CMK (cell line): ENCODE measurements around the gene FJX1.

Experiments
- DNase-seq: peaks from one replicate; pipeline ENCODE4 v3.0.0-alpha.2; 2010; ENCODE audit warnings: low read depth

Gene FJX1

DNA sequence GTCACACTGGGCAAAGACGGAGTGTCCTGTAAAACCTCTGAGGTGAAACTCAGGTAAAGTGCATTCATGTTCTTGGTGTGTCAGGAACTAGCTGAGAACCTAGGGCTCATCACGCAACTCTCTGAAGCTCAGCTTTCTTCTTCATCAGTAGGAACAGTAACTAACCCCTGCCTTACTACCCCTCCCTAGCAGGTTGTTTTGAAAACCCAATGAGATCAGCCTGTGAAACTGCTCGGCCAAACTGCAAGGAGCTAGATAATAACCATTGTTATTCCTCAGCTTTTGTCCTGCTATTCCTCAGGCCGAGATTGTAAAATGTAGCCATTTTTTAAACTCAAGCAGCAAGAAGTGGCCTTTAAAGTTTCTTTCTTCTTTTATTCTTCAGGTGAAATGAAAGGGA is 9.8 kb upstream of the FJX1 start:
- DNase-seq = no peak

DNA sequence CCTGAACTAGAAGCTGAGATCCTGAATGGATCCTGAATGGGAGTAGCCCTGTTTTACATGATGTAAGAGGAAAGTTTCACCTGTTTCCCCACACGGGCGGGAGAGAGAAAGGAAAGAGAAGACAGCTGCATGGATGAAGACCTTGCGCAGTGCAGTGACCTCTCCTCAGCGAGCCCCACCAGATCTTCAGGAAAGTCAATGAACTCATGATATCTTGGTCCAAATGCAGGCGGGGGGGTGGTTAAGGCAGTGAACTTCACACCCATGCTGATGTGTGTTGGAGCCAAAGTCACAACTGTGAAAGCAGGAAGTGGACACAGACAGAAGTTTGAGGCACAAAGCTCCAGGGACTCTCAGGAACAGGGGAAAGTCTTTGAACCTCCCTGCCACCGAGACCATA is 8.6 kb upstream of the FJX1 start:
- DNase-seq = no peak

DNA sequence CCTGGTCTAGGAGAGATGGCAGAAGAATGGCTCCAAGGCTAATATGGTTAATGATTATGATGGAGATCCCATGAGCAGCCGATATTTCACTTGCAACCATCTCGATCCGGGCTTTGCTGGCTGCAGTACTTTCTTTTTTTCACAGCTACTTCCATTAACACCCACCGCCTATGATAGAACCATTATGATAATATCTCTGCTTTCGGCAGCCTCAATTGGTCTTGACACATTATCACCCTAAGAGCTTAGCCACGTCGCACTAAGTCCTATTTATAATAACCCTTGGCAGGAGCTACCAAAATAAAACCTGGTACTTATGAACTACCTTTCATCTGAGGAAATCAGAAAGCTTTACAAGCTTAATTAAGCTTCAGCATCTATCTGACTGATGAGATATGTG is 7.6 kb upstream of the FJX1 start:
- no peak for DNase-seq

DNA sequence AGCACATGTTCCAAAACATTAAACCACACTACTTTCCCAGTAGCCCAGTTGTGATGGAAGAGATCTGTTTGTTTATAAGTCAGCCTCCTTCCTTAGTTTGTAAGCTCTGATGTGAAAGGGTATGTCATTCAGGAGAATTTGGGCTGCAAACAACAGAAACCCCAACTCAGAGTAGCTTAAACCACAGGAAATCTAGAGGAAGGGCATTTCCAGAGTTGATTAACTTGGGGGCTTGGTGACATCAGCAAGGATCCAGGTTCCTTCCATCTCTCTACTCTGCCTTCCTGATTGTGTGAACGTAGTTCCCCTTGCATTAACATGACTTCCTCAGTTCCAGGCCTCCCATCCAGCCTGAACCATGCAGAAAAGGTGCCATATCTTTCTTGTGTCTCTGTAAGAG is 6.5 kb upstream of the FJX1 start:
- no peak for DNase-seq

DNA sequence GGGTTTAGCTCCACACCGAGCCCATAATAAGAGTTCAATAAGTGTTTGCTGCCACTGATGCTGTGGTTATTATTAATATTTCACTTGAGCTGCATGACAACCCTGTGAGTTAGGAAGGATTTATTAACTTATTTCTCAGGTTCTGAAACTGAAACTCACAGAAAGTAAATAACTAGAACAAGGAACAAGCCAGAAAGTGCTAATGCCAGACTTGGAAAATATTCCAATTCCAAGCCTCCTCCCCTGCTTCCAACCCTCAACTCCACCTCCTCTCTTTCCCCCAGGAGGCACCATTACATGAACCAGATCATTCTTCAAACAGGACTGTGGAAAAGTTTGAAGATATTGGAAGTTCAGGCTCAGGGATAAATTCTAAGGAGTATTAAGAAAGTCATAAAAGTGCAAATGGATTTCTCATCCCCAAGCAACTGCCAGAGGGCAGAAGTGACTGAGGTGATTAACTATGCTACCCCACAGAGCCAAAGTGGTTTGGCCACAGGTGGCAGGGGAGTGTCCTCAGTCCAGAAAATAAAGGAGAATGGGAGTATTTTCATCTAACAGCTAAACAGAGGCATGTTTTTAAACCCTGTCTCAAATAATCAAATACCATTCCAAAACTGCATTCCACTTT is 3.2 kb upstream of the FJX1 start:
- DNase-seq = no peak

DNA sequence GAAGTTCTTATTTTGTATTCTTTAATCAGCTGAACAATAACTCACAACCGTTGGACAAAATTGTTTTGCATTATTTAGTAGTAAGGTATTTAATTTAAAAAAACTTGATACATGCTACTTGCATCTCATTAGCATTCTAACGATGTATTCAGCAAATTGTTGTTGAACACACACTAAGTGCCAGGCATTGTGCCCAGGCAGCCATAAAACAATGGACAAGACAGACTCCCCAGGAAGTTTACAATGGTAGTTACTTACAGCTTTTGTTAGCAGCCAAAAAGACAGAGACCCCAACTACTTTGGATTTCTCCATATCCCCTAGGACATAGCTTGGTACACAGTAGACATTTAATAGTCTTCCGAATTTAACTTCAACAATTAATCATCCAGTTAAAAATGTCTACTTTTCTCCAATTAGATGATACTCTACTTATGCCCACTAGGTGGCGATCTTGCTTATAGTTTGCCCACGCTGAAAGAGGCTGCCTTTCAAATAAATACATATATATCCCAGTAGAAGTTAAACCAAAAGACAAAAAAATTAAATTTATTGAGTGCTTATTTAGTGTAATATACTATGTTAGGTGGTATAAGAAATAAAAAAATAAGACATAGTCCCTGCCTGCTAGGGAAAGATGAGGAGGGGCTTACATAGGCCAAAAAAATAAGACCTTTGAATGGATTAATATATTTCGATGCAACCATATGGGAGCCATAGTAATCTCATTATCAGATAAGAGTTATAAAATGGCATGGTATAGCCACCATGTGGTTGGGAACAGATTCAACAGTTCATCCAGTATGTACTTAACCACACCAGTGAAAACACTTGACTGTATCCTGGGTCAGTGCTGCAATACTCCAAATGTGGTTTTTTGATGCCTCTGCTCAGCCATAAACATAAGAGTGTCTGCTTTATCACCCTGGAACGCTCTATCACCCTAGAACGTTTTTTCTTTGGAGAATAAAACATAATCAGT is 2.0 kb upstream of the FJX1 start:
- DNase-seq = no peak

DNA sequence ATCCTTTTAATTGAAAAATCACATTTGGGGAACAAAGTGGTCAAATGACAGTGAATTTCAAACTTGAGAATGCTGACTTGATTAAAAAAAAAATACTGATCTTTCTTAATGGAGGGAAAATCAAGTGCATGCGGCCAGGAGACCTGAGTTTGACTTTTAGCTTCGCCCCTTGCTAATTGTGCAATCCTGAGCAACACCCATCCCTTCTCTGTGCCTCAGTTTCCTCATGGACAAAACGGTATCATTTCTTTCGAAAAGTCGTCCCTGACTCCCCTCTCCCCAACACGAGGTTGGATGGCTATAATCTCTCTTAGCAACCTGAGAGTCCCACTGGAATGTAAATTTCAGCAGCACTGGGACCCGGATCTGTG is 959 bp upstream of the FJX1 start:
- no peak for DNase-seq

DNA sequence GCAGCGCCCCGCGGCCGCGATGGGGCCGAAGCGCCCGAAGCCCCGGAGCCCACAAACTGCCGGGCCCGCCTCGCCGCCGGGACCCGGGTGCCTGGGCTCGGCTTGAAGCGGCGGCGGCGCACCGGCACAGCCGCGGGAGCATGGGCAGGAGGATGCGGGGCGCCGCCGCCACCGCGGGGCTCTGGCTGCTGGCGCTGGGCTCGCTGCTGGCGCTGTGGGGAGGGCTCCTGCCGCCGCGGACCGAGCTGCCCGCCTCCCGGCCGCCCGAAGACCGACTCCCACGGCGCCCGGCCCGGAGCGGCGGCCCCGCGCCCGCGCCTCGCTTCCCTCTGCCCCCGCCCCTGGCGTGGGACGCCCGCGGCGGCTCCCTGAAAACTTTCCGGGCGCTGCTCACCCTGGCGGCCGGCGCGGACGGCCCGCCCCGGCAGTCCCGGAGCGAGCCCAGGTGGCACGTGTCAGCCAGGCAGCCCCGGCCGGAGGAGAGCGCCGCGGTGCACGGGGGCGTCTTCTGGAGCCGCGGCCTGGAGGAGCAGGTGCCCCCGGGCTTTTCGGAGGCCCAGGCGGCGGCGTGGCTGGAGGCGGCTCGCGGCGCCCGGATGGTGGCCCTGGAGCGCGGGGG is 346 bp downstream of the FJX1 start:
- no peak for DNase-seq

DNA sequence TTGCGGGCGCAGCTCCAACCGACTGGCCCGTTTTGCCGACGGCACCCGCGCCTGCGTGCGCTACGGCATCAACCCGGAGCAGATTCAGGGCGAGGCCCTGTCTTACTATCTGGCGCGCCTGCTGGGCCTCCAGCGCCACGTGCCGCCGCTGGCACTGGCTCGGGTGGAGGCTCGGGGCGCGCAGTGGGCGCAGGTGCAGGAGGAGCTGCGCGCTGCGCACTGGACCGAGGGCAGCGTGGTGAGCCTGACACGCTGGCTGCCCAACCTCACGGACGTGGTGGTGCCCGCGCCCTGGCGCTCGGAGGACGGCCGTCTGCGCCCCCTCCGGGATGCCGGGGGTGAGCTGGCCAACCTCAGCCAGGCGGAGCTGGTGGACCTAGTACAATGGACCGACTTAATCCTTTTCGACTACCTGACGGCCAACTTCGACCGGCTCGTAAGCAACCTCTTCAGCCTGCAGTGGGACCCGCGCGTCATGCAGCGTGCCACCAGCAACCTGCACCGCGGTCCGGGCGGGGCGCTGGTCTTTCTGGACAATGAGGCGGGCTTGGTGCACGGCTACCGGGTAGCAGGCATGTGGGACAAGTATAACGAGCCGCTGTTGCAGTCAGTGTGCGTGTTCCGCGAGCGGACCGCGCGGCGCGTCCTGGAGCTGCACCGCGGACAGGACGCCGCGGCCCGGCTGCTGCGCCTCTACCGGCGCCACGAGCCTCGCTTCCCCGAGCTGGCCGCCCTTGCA is 1.0 kb downstream of the FJX1 start:
- no peak for DNase-seq

DNA sequence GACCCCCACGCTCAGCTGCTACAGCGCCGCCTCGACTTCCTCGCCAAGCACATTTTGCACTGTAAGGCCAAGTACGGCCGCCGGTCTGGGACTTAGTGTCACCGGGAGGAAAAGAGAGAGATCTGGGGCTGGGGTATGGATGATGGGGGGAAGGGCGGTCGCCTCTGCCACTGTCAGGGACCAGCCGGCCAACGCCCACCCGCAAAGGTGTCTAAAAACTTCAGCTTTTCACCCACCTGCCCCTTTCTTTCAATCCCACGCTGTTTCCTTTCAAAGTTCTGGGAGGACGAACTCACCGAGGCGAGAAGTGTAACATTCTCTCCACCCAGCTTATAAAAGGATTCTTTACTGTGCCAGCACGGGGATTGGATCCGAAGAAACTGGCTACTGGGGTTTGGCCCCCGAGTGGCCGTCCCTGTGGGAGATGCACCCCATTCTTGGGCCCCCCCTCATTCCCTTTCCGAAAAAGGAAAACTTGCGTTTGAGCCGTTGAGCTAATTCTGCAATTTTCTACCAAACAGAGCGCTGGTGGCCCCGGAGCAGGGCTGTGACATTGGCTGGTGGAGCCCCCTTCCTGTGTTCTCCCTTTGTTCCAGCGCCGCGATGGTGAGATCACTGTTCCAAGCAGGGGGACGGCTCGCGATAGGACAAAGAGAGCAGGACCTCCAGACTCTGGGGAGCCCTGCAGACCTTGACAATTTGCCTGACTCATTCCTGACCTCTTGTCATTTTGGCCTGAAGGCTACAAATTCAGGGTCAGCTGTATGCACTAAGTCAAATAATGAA is 1.8 kb downstream of the FJX1 start:
- no peak for DNase-seq

DNA sequence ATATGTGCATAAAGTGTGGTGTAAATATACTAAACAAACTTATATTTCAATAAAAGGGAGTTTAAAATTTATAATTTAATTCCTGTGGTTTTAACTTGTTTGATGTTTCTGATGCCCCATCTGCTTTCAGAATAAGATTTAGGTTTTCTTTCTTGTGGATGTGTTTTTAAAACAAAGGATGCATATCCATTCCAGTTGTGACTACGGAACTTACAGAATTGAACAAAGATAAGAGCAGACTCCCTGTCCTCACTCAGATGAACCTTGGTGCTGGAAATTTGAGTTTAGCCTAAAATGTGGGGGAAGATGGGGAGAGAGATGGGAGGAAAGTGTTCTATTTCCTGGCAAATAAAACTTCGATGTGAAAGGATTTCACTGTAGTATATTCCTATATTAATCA is 2.5 kb downstream of the FJX1 start:
- no peak for DNase-seq

DNA sequence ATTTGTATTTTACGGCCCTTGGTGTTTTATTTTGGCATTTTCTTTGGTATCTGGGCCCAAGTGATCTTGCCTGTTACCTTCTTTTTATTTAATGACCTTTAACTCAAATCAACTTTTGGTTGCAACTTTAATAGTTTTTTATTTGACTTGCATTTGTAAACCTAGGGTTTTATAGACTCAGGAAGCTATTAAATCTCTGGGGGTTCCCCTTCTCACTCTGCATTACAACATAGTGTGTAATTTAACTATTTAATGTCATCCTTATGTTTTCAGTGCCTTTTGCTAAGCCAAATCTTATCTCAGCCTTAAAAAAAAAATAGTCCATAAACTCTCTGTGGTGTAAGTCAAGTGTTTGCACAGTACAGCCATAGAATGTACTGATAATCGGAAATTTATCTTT is 3.4 kb downstream of the FJX1 start:
- no peak for DNase-seq

DNA sequence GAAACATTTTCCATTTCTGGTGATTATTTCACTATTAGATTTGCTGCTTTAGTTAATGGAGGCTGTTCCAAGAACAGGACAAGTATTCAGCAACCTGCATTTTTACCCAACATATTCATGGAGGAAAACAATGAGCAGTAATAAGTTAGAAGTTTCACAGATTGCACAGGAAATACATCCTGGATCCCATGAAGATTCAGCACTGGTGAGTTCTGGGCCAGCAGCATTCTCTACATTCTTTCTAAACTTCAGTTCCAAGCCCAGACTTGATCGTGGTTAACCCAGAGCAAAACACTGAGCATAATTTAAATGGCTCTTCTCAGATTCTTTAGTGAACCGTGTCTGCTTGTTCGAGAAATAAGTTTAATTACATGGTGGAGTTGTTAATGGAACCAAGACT is 3.8 kb downstream of the FJX1 start:
- DNase-seq = no peak

DNA sequence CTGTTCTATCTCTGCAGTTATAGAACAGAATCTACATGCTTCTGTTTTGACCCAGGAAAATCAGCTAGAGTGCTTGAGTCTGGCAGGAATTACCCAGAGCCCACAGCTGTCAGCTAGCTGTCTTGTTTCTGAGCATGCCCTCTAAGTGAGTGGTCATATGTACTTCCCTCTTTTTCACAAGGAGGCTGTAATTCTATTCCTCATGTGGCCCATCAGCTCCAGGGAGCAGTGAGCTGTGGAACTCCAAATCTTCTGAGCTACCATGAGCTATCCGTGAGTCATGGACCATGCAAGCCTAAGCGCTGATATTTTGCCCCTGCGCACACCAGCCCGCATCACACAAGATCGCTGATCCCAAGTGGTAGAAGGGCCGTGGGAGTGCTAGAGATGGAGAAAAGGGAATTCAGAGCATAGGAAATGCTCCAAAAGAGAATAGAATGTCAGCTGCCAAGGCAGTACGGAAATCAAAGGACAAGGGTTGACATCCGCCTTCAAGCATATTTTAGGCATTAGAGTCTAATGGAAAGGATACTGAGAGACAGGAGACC is 5.4 kb downstream of the FJX1 start:
- DNase-seq = no peak

DNA sequence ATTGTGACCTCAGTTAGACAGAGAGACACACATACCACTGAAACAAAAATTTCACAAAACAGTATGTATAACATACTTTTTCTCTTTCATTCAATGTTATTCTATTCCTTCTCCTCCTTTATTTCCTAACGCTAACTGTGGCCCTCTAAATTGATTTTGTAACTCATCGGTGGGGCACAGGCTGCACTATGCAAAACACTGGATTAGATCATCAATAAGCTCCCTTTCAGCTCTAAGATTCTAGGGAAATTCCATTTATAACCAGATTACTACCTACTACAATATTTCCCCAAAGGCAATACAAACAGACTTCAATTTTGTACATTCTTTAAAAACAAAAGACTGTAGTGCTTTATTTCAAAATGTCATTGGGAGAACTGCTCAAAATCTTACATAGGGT is 6.1 kb downstream of the FJX1 start:
- DNase-seq = no peak

DNA sequence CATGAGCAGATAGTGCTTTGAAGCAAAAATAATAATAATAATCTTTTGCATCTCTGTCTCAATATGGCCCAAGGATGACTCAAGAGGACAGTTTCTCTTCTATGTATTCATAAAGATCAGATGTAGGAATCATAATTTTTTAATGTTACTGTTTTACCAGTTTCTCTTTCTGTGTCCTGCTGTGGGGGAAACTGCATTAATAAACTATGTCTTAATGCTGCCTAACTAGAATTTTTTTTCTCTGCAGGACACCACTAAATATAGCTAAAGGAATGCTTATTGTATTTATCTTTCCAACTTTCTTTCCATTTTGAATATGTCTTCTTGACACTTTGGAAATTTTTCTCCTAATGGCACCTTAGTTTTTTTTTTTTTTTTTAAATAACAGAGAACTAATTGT is 6.5 kb downstream of the FJX1 start:
- no peak for DNase-seq

DNA sequence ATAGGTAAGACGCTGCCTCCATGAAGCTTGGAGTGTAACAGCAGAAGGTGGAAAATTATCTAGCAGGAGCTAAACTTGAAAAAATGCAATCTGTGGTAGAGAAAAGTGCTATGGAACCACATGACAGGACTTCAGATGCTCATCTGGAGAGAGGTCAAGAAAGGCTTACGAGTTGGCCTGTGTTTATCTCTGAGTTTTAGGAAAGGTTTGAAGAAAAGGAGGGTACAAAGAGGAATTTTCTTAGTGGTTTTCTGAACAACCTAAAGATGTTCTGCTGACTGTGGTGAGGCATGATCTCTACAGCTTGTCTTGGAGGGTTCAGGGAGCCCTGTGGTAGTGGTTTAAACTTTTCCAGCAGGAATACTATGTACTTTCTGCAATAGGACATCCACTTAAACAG is 8.2 kb downstream of the FJX1 start:
- DNase-seq = no peak

DNA sequence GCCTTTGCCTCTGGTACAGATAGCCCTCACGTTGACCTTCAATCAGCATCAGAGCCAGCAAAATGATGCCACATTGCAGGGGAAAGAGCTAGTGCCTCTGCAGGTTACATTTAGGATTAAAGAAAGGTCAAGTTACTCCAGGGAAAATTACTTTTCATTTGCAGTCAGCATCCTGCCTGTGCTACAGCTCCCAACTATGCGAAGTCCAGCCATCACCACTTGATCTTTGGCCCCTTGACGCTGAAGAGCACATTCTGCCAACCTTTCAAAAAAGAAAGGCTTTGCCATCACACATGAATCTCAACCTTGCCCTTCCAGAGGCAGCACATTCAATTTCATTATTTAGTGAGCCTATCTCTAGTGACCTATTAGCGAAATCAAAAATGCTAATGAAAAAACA is 11.3 kb downstream of the FJX1 start:
- no peak for DNase-seq

DNA sequence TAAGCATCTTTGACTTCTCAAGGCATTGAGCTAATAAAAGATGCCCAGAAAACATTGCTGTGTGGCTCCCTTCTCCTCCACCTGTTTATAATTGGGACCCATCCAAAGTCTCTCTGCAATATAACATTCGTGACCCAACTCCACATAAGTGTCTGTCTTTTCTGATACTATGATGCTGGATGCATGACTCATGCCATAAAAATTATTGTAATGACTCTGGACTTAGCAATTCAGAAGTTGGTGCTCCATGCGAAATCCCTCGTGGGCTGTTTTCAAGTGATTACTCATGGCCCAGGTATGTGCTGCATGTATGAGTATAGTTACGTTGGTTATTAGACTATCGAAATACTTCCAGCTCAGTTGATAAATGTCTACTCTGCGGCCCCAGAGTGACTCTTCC is 11.7 kb downstream of the FJX1 start:
- no peak for DNase-seq

DNA sequence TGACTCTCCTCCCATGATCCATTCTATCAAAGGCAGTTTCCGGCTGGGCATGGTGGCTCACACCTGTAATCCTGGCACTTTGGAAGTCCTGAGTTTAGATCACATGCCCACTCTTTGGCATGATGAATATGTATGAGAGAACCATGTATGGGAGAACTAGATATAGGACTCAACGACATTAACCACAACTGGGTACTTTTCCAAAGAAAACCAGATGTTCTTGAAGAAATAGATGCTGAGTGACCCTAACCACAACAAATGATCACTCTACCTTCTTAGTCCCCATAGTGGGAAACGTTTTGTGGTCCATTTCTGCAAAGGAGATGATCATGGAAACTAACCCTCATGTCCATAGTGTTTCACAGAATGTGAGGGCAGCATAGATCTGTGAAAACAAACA is 13.6 kb downstream of the FJX1 start:
- DNase-seq = no peak

DNA sequence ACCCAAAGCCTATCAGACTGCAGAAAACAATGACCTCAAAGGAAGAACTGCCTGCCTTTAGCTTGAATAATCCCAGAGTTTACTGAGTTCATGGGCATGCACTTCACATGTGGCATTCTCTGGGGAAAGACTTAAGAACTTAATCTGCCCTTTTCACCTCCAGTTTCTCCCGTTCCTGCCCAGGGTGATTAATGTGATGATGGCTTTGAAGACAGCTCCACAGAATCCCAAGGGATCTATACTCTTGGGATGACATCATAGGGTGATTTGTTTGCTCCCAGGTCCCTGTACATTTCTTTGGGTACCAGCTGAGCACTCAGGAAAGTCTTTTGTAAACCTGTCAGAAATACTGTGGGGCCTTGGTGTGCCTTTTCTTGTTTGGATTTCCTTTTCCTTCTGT is 14.0 kb downstream of the FJX1 start:
- DNase-seq = no peak
